Stimulated activated CD4-positive, alpha-beta T cell treated with anti-CD3 and anti-CD28 coated beads, Interleukin-2, amount 100 ng/mL, for 48 hours (primary cell): ENCODE results near the gene ACSL3.

Source experiments
- DNase-seq, 2 donors: peaks; one replicate each; pipeline ENCODE4 v3.0.0-alpha.2; 2020

The ACSL3 gene

DNA sequence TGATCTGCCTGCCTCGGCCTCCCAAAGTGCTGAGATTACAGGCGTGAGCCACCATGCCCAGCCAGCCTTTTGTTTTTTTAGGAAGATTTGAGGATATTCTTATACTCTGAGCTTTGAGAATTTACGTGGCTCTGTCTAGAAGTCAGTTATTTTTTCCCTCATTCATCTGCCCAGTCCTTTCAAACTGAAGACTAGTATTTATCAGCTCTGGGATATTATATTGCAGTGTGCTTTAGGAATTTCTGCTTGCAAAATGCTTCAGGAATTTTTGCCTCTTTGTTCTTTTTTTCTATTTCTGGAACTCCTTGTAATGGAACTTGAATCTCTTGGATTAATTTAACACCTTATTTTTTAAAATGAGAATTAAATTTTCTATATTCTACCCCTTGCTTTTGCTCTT, 22.6 kb downstream of the ACSL3 start:
- DNase-seq = no peak

DNA sequence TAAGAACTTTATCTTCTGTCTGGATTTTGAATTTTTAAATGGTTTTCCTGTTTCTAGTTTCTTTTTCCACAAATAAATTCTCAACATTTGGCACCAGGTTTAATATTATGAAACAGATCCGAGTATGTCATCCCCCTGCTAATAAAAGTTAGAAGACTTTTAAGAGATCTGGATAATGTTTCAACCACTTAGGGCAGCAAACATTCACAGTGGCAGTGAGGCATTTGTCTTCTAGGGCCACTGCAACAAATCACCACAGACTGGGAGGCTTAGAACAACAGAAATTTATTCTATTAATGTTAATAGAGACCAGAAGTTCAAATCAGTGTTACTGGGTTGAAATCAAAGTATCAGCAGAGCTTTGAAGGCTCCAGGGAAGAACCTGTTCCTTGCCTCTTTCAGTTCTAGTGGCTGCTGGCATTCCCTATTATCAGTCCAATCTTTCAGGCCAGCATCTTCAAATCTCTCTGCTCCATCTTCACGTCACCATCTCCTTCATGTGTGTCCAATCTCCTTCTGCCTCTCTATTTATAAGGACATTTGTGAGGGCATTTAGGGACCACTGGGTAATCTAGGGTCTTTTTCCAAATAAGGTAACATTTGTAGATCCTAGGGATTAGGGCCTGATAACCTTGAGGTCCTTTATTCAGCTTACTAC, 23.4 kb downstream of the ACSL3 start:
- DNase-seq = no peak

DNA sequence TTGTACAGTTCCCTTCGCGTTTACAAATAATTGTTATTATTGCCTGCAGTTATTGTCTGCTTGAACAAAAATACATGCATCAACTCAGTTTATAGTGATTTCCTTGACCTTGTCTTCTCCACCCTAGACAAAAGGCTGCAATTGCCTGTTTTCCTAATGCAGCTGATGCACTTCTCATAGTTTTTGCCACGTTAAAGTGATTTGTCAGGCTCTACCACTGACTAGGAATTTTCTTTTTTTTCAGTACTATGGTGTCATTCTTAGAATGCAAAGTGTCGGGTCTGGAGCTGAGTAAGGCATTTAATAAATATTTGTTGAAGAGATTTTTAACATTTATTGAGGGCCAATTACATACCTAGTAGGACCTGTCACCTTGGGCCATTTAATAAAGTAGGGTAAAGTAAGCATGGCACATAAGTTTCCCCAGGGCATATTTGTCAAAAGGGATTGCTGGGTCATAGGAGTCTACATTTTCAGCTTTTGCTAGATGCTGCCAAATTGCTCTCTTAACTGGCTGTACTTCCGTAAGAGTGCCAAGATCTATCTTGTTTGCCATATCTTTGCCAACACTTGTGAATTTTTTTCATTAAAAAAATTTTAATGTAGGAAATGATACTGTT, 24.1 kb downstream of the ACSL3 start:
- no peak for DNase-seq

DNA sequence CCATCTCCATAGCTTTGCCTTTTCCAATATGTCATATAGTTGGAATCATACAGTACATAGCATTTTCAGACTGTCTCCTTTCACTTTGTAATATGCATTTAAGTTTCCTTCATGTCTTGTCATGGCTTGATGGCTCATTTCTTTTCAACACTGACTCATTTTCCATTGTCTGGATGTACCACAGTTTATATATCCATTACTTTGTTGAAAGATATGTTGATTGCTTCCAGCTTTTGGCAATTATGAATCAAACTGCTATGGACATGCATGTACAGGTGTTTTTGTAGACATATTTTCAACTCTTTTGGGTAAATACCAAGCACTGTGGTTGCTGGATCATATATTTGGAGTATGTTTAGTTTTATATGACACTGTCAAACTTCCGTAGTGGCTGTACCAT, 26.3 kb downstream of the ACSL3 start:
- DNase-seq = no peak

DNA sequence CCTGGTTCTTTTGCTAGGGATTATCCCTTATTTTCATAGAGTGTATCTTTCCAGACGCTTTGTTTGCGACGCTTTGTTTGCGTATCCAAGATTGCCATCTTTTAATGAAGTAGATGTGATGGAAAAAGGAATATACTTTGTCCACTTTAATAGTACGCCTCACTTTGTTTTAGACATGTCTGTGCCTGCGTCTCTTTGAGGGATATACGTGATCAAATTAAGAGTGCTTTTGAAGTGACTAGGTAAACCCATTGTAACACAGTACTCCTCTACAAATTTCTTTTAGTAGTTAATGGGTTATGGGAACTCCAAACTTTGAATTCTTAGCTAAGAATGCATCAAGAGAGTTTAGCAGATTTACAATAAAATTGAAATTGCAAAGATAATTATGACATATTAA, 27.9 kb downstream of the ACSL3 start:
- DNase-seq = no peak

DNA sequence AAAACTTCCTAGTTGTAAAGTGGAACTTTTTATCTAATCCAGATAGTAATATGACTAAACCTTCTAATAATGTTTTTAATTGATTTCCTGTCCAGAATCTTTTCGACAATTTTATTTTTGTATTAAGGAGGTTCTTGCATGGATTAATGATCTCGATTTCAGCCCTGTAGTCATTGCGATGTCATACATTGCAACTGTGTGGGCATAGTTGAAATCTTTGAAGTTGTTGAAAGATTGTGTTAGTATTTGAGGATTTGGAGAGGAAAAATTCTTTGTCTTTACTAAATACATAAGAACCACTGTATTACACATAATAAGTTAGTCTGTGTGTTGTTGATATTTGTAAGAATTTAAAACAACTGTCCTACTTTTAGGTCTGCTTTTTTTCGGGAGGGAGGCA, 31.1 kb downstream of the ACSL3 start:
- DNase-seq = no peak

DNA sequence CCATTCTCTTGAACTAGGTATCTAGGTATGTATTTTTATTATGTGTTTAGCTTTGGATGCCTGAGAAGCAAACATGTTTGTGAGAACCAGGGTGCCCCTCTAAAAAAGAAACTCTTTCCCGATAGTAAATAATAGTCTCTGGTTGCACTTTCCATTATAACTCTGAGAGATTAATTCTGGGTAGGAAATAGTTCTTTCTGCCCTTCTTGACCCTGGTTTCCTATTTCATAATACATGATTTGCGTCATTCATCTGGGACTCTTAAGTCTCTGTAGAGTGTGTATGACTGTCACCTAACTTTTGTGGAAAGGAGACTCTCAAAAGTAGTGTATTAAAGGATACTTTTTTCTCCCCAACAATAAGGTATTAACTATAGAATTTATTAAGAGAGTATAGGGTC, 31.5 kb downstream of the ACSL3 start:
- DNase-seq = no peak

DNA sequence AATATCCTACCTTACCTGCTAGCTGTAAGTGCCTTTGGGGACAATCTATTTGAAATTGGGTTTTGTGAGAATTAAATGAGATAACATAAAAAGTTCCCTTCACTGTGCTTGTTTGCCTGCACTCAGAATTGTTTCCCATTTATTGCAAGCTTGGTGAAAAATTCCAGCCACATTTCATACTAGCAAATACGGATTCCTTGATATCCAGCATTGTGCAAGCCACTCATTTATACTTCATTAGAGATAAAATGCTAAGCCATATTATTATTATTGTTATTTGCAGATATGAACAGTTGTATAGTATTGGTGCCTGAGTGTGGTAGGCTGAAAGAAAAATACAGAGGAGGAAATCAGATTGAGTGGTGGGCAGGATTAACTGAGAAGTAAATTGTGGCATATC, 31.9 kb downstream of the ACSL3 start:
- no peak for DNase-seq

DNA sequence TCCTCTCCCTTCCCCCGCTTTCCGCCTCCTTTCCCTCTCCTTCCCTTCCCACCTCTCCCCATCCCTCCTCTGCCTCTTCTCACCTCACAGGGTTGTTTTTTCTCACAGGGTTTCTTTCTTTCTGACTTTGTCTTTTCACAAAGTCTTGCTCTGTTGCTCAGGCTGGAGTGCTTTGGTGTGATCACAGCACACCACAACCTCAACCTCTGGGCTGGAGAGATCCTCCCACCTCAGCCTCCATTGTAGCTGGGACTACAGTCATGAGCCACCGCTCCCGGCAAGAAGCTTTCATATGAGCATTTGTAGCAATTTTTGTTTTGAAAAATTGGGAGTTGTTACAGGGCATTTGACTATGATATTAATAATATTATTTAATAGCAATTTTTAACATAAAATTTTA, 32.9 kb downstream of the ACSL3 start:
- DNase-seq = no peak

DNA sequence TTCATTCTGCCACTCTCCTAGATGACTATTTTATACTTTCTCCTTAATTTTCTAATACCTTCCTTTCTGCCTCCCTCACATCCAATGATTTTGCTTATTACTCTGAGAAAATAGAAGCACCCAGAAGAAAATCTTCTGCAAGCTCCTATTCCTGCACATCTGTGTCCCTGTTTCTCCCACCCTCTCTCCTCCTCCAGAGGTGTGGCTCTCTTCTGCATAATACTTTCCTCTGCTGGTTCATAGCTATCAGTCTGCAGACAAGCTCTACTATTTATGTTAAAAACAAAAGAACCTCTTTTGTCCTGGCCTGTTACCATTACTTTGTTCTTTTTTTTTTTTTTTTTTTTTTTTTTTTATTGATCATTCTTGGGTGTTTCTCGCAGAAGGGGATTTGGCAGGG, 34.3 kb downstream of the ACSL3 start:
- DNase-seq = no peak

DNA sequence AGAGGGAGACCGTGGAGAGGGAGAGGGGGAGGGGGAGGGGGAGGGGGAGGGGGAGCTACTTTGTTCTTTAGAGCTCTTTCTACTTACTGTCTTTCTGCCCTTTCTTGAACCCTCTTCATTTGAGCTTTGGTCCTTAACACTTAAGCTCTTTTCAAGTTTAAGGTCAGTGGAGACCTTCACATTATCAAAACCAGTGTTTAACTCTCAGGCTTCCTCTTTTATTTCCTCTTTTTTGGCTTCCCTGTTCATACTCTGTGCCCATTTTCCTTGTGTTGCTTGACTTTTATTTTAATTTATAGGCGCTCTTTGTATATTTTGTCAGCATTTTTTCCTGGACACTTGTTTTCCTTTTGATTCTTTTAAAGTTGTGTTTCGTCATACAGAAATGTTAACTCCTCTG, 37.1 kb downstream of the ACSL3 start:
- no peak for DNase-seq

DNA sequence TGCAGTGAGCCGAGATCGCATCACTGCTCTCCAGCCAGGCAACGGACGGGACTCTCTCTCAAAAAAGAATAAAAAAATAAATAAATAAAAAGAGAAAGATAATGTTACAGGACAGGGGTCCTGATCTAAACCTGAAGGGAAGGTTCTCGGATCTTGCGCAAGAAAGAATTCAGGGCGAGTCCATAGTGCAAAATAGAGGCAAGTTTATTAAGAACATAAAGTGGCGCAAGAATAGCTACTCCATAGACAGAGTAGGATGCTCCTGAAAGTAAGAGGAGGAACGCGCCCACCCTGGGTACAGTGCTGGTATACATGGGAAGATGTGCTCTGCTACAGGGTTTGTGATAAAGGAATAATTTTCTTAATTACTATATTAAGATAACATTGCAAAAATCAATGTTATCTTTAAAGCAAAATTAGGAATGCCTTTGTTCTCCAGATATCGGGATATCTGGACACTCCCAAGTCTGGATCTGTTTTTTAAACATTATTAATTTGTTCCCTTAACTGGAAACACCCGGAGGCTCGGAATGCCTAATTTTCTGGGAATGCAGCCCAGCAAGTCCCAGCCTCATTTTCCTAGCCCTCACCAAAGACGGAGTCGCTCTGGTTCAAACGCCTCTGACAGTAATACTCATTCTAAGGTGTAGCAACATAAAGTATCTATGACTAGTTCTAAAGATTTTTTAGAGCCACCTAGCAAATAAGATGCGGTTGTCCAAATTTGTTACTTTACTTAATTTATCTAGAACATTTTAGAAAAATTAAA, 38.8 kb downstream of the ACSL3 start:
- DNase-seq = no peak

DNA sequence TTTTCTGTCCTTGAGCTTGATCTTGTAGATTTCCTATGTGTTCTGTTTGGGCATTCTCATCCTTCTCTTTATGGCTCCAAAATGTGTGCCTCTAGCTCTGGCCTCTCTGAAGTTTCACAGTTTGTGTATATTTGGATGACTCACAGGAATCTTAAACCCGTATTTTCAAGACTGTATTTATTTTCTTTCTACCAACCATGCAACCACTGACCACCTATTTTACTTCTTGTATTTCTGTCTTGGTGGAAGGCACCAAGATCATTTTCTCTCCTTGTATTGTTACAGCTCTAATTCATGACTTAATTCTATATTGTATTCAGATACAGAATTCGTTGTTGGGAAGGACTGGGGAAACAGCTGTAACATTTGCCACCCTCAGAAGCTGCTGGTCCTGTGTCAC, 39.5 kb downstream of the ACSL3 start:
- DNase-seq = no peak

DNA sequence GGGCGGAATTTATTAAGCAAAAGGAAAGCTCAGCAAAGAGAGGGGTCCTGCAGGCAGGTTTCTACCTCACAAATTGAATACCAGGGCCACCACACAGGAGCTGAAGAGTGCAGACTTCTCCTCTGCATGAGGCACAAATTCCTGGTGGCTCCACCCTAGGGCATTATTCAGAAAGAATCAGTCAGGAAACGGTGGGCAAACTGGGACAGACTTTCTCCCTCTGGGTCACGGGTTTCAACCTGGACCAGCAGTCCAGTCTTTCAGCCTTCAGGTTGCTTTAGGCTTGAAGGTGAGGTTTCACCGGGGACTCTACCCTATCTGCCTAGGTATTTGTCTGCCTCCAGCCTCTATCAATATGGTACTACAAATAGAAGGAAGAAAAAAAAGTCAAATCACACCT, 41.8 kb downstream of the ACSL3 start:
- DNase-seq = no peak

DNA sequence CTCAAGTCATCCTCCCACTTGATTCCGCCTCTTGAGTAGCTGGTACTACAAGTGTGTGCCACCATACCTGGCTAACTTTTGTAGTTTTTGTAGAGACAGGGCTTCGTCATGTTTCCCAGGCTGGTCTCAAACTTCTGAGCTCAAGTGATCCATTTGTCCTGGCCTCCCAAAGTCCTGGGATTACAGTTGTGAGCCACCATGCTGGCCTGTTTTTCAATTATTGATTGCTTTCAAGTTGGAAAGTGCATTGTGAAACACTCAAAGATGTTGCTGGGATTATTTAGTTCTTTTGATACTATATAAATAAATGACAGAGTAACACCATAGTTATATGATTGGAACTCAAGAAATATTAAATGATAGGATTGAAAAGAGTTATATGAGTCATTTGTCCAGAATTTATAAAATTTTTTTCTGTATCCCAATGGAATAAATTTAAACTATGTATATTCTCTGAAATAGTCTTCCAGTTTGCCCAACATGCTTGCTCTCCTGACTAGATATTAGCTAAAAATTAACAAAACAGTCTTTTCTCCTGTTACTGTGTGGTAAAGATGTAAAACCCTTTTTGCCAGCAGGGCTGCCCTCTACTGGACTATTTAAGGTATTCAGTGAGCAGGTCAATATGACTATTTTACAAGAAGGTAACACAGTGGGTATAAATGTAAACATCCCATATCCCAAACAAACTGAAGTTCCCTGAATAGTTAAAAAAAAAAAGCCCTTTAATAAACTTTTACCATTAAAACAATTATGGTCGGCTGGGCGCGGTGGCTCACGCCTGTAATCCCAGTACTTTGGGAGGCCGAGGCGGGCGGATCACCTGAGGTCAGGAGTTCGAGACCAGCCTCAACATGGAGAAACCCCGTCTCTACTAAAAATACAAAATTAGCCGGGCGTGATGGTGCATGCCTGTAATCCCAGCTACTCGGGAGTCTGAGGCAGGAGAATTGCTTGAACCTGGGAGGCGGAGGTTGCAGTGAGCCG, 42.7 kb downstream of the ACSL3 start:
- peak in 1 of 2 donors; percentile 9 for DNase-seq

DNA sequence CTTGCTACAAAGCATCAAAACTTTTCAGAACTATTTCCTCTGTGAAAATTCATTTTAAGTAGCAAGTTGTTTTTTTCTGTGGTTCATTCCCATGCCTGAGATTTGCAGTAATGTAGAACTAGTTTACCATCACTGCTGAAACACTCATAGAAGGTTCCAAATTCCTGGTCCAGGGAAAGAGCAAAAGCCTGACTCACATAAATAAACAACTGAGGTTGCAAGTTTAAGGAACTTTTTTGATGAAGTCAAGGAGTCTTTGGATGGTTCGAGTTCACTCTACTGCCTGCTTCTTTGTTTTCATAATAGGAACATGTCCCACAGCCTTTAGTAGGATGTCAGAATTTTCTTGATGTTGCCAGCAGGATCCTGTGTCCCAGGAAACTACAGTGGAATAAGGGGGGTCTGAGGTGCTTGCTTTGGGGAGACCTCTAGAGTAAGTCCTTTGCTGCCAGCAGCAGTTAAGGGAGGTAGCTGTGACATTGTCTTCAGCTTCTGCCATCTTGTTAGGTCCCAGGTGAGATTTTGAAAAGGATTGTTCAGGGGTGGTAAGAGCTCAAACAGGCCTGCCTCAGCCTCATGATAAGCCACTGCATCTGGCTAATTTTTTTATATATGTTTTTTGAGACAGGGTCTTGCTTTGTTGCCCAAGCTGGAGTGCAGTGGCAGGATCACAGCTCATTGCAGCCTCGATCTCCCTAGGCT, 43.9 kb downstream of the ACSL3 start:
- no peak for DNase-seq

DNA sequence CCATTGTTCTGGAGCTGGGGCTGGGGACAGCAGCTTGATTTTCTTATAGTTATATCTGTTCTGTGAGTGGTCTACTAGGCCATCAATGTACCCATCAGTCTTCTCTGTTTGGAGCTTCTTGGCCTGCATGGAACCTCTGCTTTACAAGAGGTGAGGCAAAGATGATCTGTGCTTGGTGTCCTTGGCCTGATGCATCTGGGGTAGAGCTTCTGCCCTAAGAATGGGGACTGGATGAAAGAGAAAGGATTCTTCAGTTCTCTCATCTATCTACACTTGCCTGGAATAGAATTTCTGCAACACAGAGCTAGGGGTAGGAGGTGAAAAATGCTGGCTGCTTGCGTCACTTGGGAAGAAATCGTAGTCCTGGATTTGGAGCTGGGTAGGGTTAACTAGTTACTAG, 46.2 kb downstream of the ACSL3 start:
- no peak for DNase-seq

DNA sequence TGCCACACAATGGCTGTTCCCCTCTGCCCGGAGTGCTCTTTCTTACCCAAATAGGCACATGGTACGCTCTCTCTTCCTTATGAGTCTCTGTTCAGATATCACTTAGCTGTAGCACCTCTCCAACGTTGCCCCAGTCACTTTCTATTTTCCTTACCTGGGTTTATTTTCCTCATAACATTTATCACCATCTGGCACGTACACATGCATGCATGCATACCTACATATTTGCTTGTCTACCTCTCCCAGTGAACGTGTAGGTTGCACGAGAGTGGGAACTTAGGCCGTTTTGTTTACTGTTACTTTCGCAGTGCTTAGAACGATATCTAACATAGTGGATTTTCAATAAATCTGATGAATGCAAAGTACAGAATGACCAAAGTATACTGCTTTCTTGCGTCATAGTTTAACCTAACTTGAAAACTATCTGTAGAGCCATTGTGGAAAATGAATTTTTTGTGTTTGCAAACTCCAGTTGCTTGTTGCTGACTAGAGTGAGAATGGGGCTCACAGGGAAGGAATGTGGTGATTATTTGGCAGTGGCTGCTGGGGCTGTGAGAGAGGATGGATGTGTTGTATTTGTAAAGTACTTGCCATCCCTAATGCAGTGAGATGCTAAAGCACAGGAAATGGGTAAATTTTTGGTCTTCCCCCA, 47.1 kb downstream of the ACSL3 start:
- no peak for DNase-seq

DNA sequence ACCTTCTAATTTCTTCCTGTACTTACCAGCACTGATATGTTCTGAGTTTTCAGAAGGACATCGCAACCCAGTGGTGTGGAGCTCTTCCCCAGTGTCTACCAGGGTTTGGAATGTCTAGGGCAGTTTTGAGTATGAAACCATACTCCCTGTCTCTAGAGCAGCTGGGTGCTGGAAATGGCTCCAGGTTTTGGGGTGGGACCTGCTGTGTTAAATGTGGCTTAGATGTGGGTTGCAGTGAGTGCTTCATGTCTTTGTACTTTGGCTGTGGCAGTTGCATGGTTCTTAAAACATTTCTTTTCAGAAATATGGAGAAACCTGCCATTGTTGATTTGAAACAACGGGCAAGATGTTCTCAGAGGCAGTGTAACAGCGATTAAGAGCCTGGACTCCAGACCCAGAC, 48.5 kb downstream of the ACSL3 start:
- DNase-seq = no peak

DNA sequence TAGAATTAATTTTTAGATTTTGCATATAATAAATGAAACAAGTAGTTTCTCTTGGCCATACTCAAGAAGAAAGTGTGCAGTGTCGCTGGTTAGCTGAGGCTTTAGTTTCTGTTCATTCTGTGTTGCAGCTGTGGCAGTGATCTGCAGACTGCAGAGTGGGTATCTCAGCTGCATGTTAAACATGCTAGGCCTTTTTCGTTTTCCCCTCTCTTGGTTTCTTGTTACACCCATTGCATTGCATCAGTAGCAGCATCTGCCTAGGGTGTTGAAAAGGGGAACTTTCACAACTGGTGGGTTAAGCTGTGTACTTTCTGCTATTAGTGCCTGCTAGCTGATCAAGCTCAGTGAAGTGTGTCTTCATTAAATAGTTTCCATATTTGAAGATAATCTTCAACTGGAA, 51.3 kb downstream of the ACSL3 start:
- DNase-seq = no peak

DNA sequence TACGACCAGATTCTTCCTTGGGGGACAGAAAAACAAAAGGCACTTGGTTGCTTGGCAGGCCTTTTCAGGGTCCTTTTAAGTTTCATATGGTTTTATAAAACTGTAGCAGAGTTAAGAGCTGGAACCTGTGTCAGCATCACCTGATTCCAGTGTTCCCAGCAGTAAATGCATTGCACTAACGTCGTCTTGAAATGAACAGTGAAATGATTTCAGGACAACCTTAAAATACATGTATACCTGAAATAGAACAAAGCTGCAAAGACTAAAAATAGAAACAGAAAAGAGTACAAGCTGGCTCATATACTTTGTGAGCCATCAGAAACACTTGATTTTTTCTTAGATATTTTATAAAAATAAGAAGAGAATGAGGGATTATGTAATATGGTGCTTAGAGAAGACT, 51.9 kb downstream of the ACSL3 start:
- DNase-seq = no peak
